K562 (cell line): ENCODE data around the gene ESD. TPM values are rescaled to one million over a fixed set of nuclear protein-coding genes. Genes with fewer than 3 reads are reported as not detected.

Experiments
- CBX3 ChIP-seq, 2 experiments: IDR thresholded peaks; 1 replicate in 1 of 2; 2 replicates in 1 of 2; pipeline ENCODE4 v1.6.1; 2012; ENCODE audit warnings: inconsistent platforms in 2 of 2, low read length in 2 of 2, borderline replicate concordance in 1 of 2, control low read depth in 1 of 2
- FOXK2 ChIP-seq, 2 experiments: fragments of 450-650 bp; IDR thresholded peaks in 1 of 2; conservative IDR thresholded peaks in 1 of 2; 2 replicates each; pipeline ENCODE4 v1.6.1; 2016; ENCODE audit warnings: low read depth in 2 of 2, mild to moderate bottlenecking in 1 of 2
- GTF2E2 ChIP-seq: fragments of 200-800 bp; sonication (Bioruptor generic); IDR thresholded peaks from 2 replicates; pipeline ENCODE4 v1.6.1; 2016; ENCODE audit warnings: missing genetic modification characterization, missing compliant biosample characterization
- HNRNPLL ChIP-seq: fragments of 200-400 bp; formaldehyde crosslinking; IDR thresholded peaks from 2 replicates; pipeline ENCODE4 v1.6.1; 2017; ENCODE audit warnings: low read length, low read depth, mild to moderate bottlenecking; ENCODE audit not compliant: poor library complexity, severe bottlenecking
- JUND ChIP-seq, 2 experiments: IDR thresholded peaks; 2 replicates in 1 of 2; 3 replicates in 1 of 2; pipeline ENCODE4 v1.6.1; 2011; ENCODE audit warnings: borderline replicate concordance in 2 of 2, low read depth in 2 of 2, low read length in 2 of 2, improper control_type of control experiment in 1 of 2, missing biosample characterization in 1 of 2, missing genetic modification characterization in 1 of 2, missing genetic modification reagents in 1 of 2
- KLF10 ChIP-seq: fragments of 250-450 bp; sonication (Bioruptor Pico); IDR thresholded peaks from 2 replicates; pipeline ENCODE4 v1.6.1; 2021; ENCODE audit warnings: matching md5 sums
- MIER1 ChIP-seq: fragments of 450-650 bp; IDR thresholded peaks from 2 replicates; pipeline ENCODE4 v1.6.1; 2016; ENCODE audit warnings: antibody characterized with exemption, mild to moderate bottlenecking, low read depth
- NR4A1 ChIP-seq, 2 experiments: fragments of 250-450 bp in 1 of 2; fragments of 450-650 bp in 1 of 2; sonication (Bioruptor Pico) in 1 of 2; IDR thresholded peaks; 2 replicates each; pipeline versions ENCODE4 v1.4.0 to v1.6.1; 2016 to 2020; ENCODE audit warnings: mild to moderate bottlenecking in 2 of 2, missing compliant biosample characterization in 1 of 2, missing genetic modification characterization in 1 of 2, moderate library complexity in 1 of 2
- POLR2H ChIP-seq: IDR thresholded peaks from 2 replicates; pipeline ENCODE4 v1.6.1; 2016; ENCODE audit warnings: missing genetic modification characterization, low read depth, mild to moderate bottlenecking, control low read depth, missing compliant biosample characterization, moderate library complexity
- PRMT5 ChIP-seq: sonication (generic); formaldehyde crosslinking; IDR thresholded peaks from 2 replicates; pipeline ENCODE4 v1.5.0; 2020; ENCODE audit warnings: missing genetic modification reagents
- RAD21 ChIP-seq, 2 experiments: fragments of 250-450 bp in 1 of 2; fragments of 450-650 bp in 1 of 2; sonication (Bioruptor Pico) in 1 of 2; formaldehyde crosslinking in 1 of 2; IDR thresholded peaks in 1 of 2; conservative IDR thresholded peaks in 1 of 2; 2 replicates each; pipeline versions ENCODE4 v1.4.0 to v1.8.0; 2020 to 2022; ENCODE audit warnings: mild to moderate bottlenecking in 2 of 2, moderate library complexity in 1 of 2
- RFX7 ChIP-seq: fragments of 250-450 bp; sonication (Bioruptor Pico); IDR thresholded peaks from 2 replicates; pipeline ENCODE4 v1.5.1; 2021; ENCODE audit warnings: mild to moderate bottlenecking
- SMAD3 ChIP-seq: fragments of 450-650 bp; formaldehyde crosslinking; conservative IDR thresholded peaks from 2 replicates; pipeline ENCODE4 v1.4.0; 2020; ENCODE audit warnings: mild to moderate bottlenecking
- SNRNP70 ChIP-seq: fragments of 200-400 bp; formaldehyde crosslinking; optimal IDR thresholded peaks from 2 replicates; pipeline ENCODE3; 2017; ENCODE audit warnings: low read depth, low read length
- SRSF1 ChIP-seq: fragments of 200-400 bp; formaldehyde crosslinking; IDR thresholded peaks from 2 replicates; pipeline ENCODE4 v1.6.1; 2017; ENCODE audit warnings: mild to moderate bottlenecking, low read depth, low read length, moderate library complexity
- XRCC4 ChIP-seq: IDR thresholded peaks from one replicate; pipeline ENCODE4 v1.6.1; 2011; ENCODE audit not compliant: insufficient read depth, insufficient read length; ENCODE audit errors: extremely low read depth
- ZC3H4 ChIP-seq: sonication (generic); formaldehyde crosslinking; IDR thresholded peaks from 2 replicates; pipeline ENCODE4 v1.9.0; 2021; ENCODE audit warnings: missing genetic modification reagents, borderline replicate concordance
- ZKSCAN3 ChIP-seq: fragments of 250-450 bp; sonication (Bioruptor Pico); IDR thresholded peaks from 2 replicates; pipeline ENCODE4 v1.4.0; 2020
- polyA plus RNA-seq, 8 experiments: library from polyadenylated mRNA; depleted of rRNA in 4 of 8; stranded (reverse) in 5 of 8; unstranded in 3 of 8; fragments of >200 nt; fragmentation: Nextera tagmentation in 2 of 8; fragmentation: Illumina TruSeq in 1 of 8; extraction: Ambion mirVana in 2 of 8; extraction: Trizol in 1 of 8; gene quantifications; 2 replicates each; pipeline versions ENCODE4 v1.2.1 to v1.2.3, GENCODE V29; 2011 to 2014; ENCODE audit warnings: inconsistent platforms in 1 of 8, missing spikeins in 1 of 8
- total RNA-seq, 7 experiments: library from RNA; depleted of rRNA in 6 of 7; stranded (reverse); fragments of >200 nt in 6 of 7; fragmentation: Illumina TruSeq in 2 of 7; extraction: Trizol in 2 of 7; gene quantifications; 2 replicates each; pipeline versions ENCODE4 v1.2.1 to v1.2.3, GENCODE V29; 2011 to 2021; ENCODE audit warnings: low replicate concordance in 1 of 7
- TF ChIP-seq, protein P1 (sequence below), 2 experiments: IDR thresholded peaks; 2 replicates each; pipeline ENCODE4 v1.6.1; 2011; ENCODE audit warnings: borderline replicate concordance in 1 of 2, control low read depth in 1 of 2, low read depth in 1 of 2, low read length in 1 of 2, mild to moderate bottlenecking in 1 of 2, mixed read lengths in 1 of 2, moderate library complexity in 1 of 2; ENCODE audit not compliant: insufficient read depth in 1 of 2, insufficient read length in 1 of 2, poor library complexity in 1 of 2, severe bottlenecking in 1 of 2; ENCODE audit errors: extremely low read depth in 1 of 2
- TF ChIP-seq, protein P2 (sequence below): fragments of 450-650 bp; IDR thresholded peaks from 2 replicates; pipeline ENCODE4 v1.6.1; 2016
- TF ChIP-seq, protein P3 (sequence below): sonication (generic); formaldehyde crosslinking; IDR thresholded peaks from 2 replicates; pipeline ENCODE4 v1.8.1; 2023; ENCODE audit warnings: mild to moderate bottlenecking, missing genetic modification reagents, moderate library complexity

The ESD gene
- total and polyA plus RNA-seq, 9 of the 15 experiments (the other 6 are each of a cell fraction or from before 2014, with no cell fraction given) = 88.9 to 402 (median 232) TPM

DNA sequence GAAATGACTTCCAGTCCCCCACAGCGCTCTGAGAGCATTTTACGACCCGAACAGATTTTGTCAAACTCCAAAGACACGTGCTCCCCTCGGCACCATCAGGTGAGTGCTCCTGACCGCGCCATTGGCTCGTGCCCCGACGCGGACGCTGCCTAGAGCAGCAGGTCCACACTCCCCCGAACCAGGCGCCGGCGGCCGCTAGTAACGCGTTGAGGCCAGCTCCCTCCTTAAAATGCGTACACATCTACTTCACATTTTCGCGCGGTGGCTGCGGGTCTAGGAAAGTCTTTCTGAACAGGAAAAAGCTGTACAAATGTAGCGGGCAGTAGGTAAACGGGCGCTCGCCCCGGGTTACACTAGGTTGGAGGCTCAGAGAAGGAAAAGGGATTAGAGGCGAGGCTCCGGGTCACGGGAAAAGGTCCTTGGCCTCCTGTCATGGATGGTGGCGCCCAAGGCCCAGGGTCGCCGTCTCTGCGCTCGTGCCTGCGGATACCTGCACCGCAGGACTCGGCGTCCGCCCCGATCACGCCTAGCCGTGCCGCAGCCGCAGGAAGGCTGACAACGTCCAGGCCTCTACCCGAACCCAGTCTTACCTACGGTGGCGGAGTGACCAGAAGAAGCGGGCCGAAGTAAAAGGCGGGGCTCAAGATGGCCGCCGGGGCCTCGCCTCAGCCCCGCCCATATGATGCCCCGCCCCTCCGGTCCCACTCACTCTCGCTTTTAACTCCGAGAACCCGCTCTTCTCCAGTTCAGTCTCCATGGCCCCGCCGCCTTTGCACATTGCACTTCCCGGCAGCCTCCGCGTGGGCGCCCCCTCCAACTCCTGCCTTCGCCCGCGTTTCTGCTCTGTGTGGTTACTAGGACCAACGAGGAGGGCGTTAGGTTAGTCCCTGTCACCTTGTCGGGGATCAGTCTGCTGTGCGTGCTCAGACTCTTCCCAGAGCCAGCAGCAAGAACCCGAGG is at the start of gene ESD (continued):
- TF ChIP-seq, protein P1, sequence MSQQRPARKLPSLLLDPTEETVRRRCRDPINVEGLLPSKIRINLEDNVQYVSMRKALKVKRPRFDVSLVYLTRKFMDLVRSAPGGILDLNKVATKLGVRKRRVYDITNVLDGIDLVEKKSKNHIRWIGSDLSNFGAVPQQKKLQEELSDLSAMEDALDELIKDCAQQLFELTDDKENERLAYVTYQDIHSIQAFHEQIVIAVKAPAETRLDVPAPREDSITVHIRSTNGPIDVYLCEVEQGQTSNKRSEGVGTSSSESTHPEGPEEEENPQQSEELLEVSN (IDR thresholded peaks at IDR 0.05; ENCODE audit: borderline replicate concordance in 1 of 2, extremely low read depth in 1 of 2, insufficient read depth in 1 of 2, insufficient read length in 1 of 2, low read depth in 1 of 2, low read length in 1 of 2, poor library complexity in 1 of 2, severe bottlenecking in 1 of 2) = peak; percentile 81 to 93
- no peak; the same call in 1 of the 2 replicates for TF ChIP-seq SMAD3
- TF ChIP-seq SRSF1 = no peak
- TF ChIP-seq NR4A1 (CRISPR knock-in tag; IDR thresholded peaks at IDR 0.05) = no peak
- no peak for TF ChIP-seq NR4A1 (tag; IDR thresholded peaks at IDR 0.05)
- TF ChIP-seq MIER1 = no peak
- TF ChIP-seq GTF2E2 = no peak
- TF ChIP-seq SNRNP70 = no peak
- TF ChIP-seq KLF10 (CRISPR knock-in tag) = no peak
- TF ChIP-seq POLR2H = peak; percentile 85
- no peak for TF ChIP-seq ZKSCAN3 (CRISPR knock-in tag)
- TF ChIP-seq, protein P2, sequence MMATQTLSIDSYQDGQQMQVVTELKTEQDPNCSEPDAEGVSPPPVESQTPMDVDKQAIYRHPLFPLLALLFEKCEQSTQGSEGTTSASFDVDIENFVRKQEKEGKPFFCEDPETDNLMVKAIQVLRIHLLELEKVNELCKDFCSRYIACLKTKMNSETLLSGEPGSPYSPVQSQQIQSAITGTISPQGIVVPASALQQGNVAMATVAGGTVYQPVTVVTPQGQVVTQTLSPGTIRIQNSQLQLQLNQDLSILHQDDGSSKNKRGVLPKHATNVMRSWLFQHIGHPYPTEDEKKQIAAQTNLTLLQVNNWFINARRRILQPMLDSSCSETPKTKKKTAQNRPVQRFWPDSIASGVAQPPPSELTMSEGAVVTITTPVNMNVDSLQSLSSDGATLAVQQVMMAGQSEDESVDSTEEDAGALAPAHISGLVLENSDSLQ = no peak
- TF ChIP-seq, protein P3, sequence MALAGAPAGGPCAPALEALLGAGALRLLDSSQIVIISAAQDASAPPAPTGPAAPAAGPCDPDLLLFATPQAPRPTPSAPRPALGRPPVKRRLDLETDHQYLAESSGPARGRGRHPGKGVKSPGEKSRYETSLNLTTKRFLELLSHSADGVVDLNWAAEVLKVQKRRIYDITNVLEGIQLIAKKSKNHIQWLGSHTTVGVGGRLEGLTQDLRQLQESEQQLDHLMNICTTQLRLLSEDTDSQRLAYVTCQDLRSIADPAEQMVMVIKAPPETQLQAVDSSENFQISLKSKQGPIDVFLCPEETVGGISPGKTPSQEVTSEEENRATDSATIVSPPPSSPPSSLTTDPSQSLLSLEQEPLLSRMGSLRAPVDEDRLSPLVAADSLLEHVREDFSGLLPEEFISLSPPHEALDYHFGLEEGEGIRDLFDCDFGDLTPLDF = peak; percentile 17; the same call in 1 of the 2 replicates
- no peak for TF ChIP-seq JUND (IDR thresholded peaks at IDR 0.05; ENCODE audit: borderline replicate concordance, low read depth, low read length)
- no peak for TF ChIP-seq JUND (tag; IDR thresholded peaks at IDR 0.05; ENCODE audit: borderline replicate concordance, low read depth, low read length)
- no peak for TF ChIP-seq RFX7 (CRISPR knock-in tag)
- TF ChIP-seq XRCC4 = no peak
- no peak for TF ChIP-seq RAD21 (CRISPR knock-in tag; conservative IDR thresholded peaks at IDR 0.05 in 1 of 2, IDR thresholded peaks at IDR 0.05 in 1 of 2)
- no peak for TF ChIP-seq ZC3H4 (CRISPR knock-in tag)
- TF ChIP-seq PRMT5 = no peak
- TF ChIP-seq HNRNPLL = peak; percentile 68
- TF ChIP-seq FOXK2 (conservative IDR thresholded peaks at IDR 0.05 in 1 of 2, IDR thresholded peaks at IDR 0.05 in 1 of 2; ENCODE audit: low read depth in 2 of 2) = no peak; a peak in 1 of 4 replicates
- no peak for TF ChIP-seq CBX3 (IDR thresholded peaks at IDR 0.05; ENCODE audit: borderline replicate concordance in 1 of 2, low read length in 2 of 2)
